GM20000 (cell line): ENCODE measurements around the gene NDUFAF8.

Source experiments
- DNase-seq: peaks from one replicate; pipeline ENCODE4 v3.0.0; 2012; ENCODE audit warnings: low spot score
- TF ChIP-seq, protein P1 (sequence below): IDR thresholded peaks from 2 replicates; pipeline ENCODE4 v1.5.1; 2012; ENCODE audit warnings: mild to moderate bottlenecking, control low read depth; ENCODE audit errors: extremely low read depth, missing control alignments

Gene NDUFAF8

DNA sequence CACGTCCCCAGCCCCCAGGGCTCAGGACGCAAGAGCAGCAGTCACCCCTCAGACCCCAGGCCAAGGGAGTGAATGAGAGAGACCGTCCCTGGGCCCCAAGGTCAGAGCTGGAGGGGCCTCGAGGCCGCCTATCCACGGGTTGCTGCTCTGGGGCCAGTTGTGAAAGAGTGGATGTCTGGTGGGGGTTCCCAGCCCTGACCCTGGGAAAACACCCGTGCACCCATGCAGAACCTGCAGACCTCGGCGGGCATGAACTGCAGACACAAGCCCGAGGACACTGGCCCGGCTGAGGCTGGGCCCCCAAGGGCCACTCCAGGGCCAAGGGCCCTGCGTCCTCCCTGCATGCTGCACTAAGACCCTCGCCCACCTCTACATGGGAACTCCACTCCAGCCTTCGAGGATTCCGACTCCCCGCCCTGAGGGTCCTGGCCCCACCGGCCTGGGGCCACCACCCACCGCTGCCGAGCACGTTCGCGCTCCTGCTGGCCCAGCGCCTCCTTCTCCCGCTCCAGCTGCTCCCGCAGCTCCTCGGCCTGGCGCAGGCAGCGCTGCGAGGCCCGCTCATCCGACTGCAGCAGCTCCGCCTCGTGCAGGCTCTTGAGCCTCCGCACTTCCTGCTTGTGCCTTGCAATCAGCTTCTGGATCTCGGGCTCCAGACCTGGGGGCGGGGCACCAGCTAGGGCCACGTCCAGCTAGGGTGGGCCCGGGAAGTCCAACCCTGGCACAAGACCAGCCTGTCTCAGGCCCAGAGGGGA is 45.5 kb upstream of the NDUFAF8 start:
- TF ChIP-seq, protein P1, sequence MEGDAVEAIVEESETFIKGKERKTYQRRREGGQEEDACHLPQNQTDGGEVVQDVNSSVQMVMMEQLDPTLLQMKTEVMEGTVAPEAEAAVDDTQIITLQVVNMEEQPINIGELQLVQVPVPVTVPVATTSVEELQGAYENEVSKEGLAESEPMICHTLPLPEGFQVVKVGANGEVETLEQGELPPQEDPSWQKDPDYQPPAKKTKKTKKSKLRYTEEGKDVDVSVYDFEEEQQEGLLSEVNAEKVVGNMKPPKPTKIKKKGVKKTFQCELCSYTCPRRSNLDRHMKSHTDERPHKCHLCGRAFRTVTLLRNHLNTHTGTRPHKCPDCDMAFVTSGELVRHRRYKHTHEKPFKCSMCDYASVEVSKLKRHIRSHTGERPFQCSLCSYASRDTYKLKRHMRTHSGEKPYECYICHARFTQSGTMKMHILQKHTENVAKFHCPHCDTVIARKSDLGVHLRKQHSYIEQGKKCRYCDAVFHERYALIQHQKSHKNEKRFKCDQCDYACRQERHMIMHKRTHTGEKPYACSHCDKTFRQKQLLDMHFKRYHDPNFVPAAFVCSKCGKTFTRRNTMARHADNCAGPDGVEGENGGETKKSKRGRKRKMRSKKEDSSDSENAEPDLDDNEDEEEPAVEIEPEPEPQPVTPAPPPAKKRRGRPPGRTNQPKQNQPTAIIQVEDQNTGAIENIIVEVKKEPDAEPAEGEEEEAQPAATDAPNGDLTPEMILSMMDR, result no peak
- DNase-seq, result peak; percentile 83

DNA sequence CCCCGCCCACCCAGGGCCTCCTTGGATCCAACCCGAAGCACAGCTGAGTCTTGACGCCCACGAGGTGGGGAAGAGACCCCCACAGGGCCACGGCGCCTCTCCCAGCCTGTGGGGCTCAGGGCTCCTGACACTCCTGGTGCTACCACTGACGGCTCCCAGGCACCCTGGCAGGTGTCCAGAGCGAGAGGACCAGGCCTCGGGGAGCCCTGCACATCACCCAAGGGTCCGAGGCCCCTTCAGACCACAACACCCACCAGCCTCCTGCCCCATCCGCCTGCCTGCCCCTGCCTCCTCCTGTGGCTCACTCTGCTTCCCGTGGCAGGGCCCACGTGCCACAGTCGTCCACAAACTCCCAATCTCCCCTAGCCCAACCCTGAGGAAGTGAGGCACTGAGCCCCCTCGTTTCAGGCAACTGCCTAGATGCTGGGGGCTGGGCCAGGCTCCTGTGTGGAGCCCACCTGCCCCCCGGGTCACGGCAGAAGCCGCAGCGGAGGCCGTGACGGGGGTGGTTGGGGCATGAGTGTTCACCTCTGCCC is 44.8 kb upstream of the NDUFAF8 start:
- TF ChIP-seq, protein P1, result no peak
- DNase-seq, result no peak

DNA sequence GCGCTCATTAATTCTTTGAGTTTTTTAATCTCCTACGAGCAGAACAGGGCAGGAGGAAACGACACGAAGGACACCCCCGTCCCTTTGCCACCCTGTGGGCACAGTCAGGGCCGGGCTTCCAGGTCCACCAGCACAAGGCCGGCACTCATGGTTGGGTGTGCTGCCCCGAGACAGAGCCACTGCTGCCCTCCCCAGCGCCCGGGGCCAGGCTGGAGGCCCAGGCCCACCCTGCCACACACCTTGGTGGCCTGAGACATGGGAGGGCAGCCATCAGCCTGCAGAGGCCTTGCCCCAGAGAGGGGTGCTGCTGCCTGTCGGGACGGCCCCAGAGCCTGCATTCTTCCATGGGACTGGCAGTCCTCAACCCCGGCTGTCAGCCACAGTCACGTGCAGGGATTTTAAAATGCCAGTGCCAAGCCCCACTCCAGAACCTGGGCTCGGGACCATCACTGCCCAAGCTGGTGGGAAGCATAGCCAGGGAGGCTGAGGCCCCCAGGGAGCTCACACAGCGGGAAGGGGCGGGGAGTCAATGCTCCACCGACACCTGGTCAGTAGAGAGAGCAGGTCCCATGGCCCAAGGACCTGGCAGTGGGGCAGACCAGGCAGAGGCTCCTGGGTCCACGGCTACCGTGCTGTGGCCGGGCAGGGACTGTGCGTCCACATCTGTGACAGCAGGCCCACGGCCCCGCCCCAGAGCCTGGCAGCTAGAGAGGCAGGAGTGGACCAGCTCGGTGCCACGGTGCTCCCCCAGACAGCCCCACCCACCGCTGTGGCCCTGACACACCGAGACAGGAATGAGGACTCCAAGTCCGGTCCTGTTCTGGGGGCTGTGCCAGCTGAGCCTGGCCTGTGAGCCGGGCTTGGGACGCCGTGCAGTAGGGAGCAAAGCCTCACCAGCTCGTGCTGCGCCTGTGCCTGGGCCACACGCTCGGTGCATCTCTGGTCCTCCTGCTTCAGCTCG is 43.9 kb upstream of the NDUFAF8 start:
- TF ChIP-seq, protein P1, result no peak
- no peak for DNase-seq

DNA sequence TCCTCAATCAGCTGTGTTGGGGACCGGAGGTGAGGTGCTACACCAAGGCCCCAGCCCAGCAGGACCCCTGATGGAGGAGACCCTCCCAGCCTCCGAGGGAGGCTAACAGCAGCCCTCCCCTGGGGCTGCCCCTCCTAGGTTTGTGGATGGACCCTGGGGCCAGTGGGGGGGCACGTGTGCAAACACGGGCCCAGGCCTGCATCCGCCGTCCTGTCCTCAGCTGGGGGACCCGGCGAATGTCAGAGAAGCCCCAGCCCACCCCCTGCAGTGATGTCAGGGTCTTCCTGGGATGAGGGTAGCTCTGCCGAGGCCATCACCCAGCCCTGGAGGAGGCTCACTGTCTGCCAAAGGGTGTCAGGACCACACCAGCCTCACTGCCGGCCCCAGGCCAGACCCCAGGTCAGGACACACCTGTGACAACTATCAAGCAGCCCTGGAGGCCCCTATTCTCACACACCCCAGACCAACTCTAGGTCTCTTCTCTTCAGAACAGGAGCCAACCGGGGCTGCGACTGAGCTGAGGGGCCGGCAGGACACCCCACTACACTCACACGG is 43.1 kb upstream of the NDUFAF8 start:
- TF ChIP-seq, protein P1, result no peak
- DNase-seq, result no peak

DNA sequence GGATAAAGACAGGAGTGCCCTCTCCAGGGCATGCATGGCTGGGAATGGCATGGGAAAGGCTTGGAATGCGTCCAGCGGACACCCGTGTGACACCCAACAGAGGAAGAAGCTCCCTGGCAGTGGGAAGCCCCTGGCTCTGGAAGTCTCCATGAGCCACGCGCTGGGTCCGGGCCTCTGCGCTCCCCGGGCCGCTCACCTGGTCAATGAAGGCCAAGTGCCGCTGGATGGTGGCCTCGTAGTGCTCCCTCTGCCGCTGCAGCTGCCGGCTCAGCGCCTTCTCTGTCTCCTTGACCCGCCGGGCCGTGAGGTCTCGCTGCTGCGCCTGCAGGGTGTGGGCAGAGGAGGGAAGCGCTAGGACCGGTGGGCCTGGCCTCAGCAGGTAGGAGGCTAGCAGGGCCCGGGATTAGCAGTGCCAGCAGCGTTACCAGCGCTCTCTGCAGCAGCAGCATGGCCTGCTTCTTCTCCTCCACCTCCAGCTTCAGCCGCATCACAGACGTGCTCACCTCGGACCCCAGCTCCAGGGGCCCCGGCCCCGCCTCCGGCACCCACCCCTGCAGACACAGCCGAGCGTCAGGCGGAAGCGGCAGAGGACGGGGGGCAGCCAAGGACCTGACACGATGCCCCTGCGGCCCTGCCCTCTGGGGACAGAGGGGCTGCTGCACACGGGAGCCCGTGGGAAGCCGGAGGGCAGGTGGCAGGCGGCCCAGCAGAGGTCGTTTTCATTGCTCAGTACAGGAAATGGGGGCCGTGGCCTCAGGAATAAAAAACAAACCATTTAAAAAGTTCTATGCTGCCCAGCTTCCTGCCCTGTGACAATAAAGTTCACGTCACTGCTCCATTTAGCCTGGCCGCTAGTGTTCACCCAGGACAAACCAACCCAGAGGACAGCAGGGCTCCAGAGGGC is 42.4 kb upstream of the NDUFAF8 start:
- no peak for DNase-seq
- TF ChIP-seq, protein P1, result no peak

DNA sequence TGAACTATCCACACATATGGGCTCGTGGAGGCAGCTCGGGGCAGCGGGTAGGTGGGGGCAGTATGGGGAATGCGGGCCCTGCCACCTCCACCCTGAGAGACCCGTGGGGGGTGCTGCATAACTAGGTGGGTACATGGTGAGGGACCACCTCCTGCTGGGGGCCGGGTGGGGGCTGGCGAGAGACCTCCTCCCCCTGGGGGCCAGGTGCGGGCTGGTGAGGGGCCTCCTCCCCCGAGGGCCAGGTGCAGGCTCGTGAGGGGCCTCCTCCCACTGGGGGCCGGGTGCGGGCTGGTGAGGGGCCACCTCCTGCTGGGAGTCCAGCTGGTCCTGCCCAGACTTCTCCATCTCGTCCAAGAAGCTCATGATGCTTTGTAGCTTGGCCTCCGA is 41.7 kb upstream of the NDUFAF8 start:
- DNase-seq, result no peak
- TF ChIP-seq, protein P1, result no peak
